Hepatocyte (in vitro differentiated cells): Measurements from ENCODE around the gene TOR1B. TPM values are rescaled to one million over a fixed set of nuclear protein-coding genes. Genes with fewer than 3 reads are reported as not detected.

ENCODE experiments used
- DNase-seq: peaks from one replicate; pipeline ENCODE4 v3.0.0-alpha.2; 2016; ENCODE audit warnings: low spot score
- H2AFZ ChIP-seq: fragments of 200-600 bp; sonication (generic); 2 replicates; pipeline ENCODE4 v1.6.0; 2016; ENCODE audit warnings: antibody characterized with exemption, mild to moderate bottlenecking
- H3K27ac ChIP-seq: fragments of 200-600 bp; sonication (generic); 2 replicates; pipeline ENCODE4 v1.5.1; 2016; ENCODE audit warnings: mild to moderate bottlenecking
- H3K27me3 ChIP-seq: fragments of 200-600 bp; sonication (generic); 2 replicates; pipeline ENCODE4 v1.6.1; 2016
- H3K36me3 ChIP-seq: fragments of 200-600 bp; sonication (generic); replicated peaks from 2 replicates; pipeline ENCODE4 v1.5.1; 2016; ENCODE audit warnings: low read depth; ENCODE audit not compliant: insufficient read depth
- H3K4me1 ChIP-seq: fragments of 200-600 bp; sonication (generic); 2 replicates; pipeline ENCODE4 v1.5.1; 2016; ENCODE audit warnings: mild to moderate bottlenecking, moderate library complexity; ENCODE audit not compliant: insufficient read depth
- H3K4me2 ChIP-seq: fragments of 200-600 bp; sonication (generic); 2 replicates; pipeline ENCODE4 v1.6.0; 2016
- H3K4me3 ChIP-seq: fragments of 200-600 bp; sonication (generic); 2 replicates; pipeline ENCODE4 v1.5.1; 2016; ENCODE audit warnings: mild to moderate bottlenecking
- H3K79me2 ChIP-seq: fragments of 200-600 bp; sonication (generic); 2 replicates; pipeline ENCODE4 v1.6.0; 2017; ENCODE audit warnings: mild to moderate bottlenecking
- H3K9me2 ChIP-seq: fragments of 200-600 bp; sonication (generic); replicated peaks from 2 replicates; pipeline ENCODE4 v1.6.0; 2017; ENCODE audit warnings: mild to moderate bottlenecking; ENCODE audit not compliant: insufficient read depth
- H3K9me3 ChIP-seq: fragments of 200-600 bp; sonication (generic); 2 replicates; pipeline ENCODE4 v1.5.1; 2016; ENCODE audit warnings: low read depth, mild to moderate bottlenecking
- H4K20me1 ChIP-seq: fragments of 200-600 bp; sonication (generic); 2 replicates; pipeline ENCODE4 v1.6.0; 2016; ENCODE audit warnings: mild to moderate bottlenecking; ENCODE audit not compliant: insufficient read depth, poor library complexity, severe bottlenecking
- EZH2 ChIP-seq: fragments of 200-600 bp; sonication (generic); IDR thresholded peaks from 2 replicates; pipeline ENCODE4 v1.6.1; 2016; ENCODE audit warnings: antibody characterized with exemption, mild to moderate bottlenecking, borderline replicate concordance
- EZH2phosphoT487 ChIP-seq: fragments of 200-600 bp; sonication (generic); IDR thresholded peaks from one replicate; pipeline ENCODE4 v1.6.1; 2018; ENCODE audit warnings: antibody characterized with exemption, mild to moderate bottlenecking, low read depth, moderate library complexity; ENCODE audit not compliant: unreplicated experiment, severe bottlenecking
- WGBS: methylation state at CpG from one replicate; pipeline ENCODE4 v1.1.6; 2016; ENCODE audit warnings: low lambda C conversion rate; ENCODE audit errors: missing lambda C conversion rate; 5-methylcytosine and 5-hydroxymethylcytosine counted together
- polyA plus RNA-seq: library from polyadenylated mRNA; unstranded; fragments of >200 nt; fragmentation: Nextera tagmentation; extraction: Ambion mirVana; gene quantifications from 2 replicates; pipeline ENCODE4 v1.2.1, GENCODE V29; 2016
- total RNA-seq: library from RNA; depleted of rRNA; stranded (reverse); fragments of >200 nt; gene quantifications from 2 replicates; pipeline ENCODE4 v1.2.3, GENCODE V29; 2014
- TF ChIP-seq, protein P1 (sequence below): fragments of 200-600 bp; sonication (generic); IDR thresholded peaks from 2 replicates; pipeline ENCODE4 v1.5.1; 2016; ENCODE audit warnings: antibody characterized with exemption, mild to moderate bottlenecking; ENCODE audit not compliant: poor library complexity

Gene TOR1B, protein sequence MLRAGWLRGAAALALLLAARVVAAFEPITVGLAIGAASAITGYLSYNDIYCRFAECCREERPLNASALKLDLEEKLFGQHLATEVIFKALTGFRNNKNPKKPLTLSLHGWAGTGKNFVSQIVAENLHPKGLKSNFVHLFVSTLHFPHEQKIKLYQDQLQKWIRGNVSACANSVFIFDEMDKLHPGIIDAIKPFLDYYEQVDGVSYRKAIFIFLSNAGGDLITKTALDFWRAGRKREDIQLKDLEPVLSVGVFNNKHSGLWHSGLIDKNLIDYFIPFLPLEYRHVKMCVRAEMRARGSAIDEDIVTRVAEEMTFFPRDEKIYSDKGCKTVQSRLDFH
- total RNA-seq (28.1 and 34.6 TPM in 2 replicates), polyA plus RNA-seq (7.7 and 11.5 TPM in 2 replicates)

DNA sequence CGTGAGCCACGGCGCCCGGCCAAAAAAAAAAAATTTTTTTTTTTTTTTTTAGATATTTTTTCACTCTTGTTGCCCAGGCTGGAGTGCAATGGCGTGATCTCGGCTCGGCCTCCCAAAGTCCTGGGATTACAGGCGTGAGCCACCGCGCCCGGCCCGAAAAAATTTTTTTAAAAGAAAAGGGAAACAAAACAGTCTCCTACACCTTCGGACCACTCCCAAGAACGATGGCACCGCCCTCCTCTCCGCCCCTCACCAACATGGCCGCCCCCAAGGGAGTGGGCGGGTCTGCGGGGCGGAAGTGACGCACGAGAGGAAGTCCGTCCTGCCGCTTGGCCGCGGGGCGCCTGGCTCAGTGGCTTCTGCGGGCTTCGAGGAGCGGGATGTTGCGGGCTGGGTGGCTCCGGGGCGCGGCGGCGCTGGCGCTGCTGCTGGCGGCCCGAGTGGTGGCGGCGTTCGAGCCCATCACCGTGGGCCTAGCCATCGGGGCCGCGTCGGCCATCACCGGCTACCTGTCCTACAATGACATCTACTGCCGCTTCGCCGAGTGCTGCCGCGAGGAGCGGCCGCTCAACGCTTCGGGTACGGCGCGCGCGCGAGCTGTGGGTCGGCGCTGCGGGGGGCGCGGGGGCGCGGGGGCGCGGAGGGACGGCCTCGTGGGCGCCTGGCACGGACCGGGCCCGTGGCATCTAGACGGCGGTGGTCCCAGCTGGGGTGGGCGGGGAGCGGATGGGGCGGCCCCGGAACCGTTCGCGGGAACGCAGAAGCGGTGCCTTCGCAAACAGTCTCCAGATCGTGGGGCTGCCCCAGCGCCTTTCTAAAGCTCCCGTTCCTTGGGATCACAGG is at the start of gene TOR1B:
TOR1B (plus strand) TSS at position 352 of the 843 bp plus-strand sequence; CDS start at position 381, 29 bp downstream.
- peak; percentile 95 for DNase-seq
- peak within 1 kb of the TSS; percentile 89 for H3K4me3 ChIP-seq
- H3K27me3 ChIP-seq: no peaks in the 10 kb centered on the region
- H3K4me2 ChIP-seq: peak within 1 kb of the TSS; percentile 91
- TF ChIP-seq EZH2: no peak
- no peaks in the 10 kb centered on the region for H3K36me3 ChIP-seq
- peaks cover 6% of the 10 kb centered on the region for H3K4me1 ChIP-seq
- no peaks in the 10 kb centered on the region for H4K20me1 ChIP-seq
- peaks cover 24% of the 10 kb centered on the region for H3K79me2 ChIP-seq
- H3K9me2 ChIP-seq: no peaks in the 10 kb centered on the region
- no peaks in the 10 kb centered on the region for H3K9me3 ChIP-seq
- peak within 1 kb of the TSS; percentile 34 for H3K27ac ChIP-seq
- 4% methylated on average over 42 of the region's 93 CpGs for WGBS
- H2AFZ ChIP-seq: peak within 1 kb of the TSS; percentile 34

DNA sequence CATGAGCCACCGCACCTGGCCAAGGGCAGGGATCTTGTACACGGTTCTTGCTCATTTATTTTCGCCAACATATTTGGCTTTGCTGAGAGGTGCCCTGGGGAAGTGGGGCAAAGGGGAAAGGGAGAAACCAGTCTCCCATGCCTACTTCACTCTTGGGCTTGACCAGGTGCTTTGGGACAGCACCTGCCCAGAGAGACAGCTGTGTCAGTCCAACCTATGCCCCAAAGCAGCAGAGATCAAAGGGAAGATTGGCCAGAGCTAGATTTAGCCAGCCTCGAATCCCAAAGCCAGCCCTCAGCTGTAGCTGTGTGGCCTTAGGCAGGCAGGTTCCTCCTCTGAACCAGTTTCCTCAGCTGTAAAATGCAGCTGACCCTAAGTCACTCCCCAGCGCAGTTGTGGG is 47.8 kb upstream of the TOR1B start:
- peaks cover 19% of the 10 kb centered on the region for H3K4me1 ChIP-seq
- WGBS: 79% methylated on average over 5 of the region's 5 CpGs
- no peaks in the 10 kb centered on the region for H3K9me3 ChIP-seq
- no peaks in the 10 kb centered on the region for H4K20me1 ChIP-seq
- no peak overlapping the region for H3K4me2 ChIP-seq
- H3K27me3 ChIP-seq: no peaks in the 10 kb centered on the region
- H2AFZ ChIP-seq: no peak overlapping the region
- DNase-seq: no peak
- no peak overlapping the region for H3K27ac ChIP-seq
- H3K79me2 ChIP-seq: no peaks in the 10 kb centered on the region
- TF ChIP-seq, protein P1, sequence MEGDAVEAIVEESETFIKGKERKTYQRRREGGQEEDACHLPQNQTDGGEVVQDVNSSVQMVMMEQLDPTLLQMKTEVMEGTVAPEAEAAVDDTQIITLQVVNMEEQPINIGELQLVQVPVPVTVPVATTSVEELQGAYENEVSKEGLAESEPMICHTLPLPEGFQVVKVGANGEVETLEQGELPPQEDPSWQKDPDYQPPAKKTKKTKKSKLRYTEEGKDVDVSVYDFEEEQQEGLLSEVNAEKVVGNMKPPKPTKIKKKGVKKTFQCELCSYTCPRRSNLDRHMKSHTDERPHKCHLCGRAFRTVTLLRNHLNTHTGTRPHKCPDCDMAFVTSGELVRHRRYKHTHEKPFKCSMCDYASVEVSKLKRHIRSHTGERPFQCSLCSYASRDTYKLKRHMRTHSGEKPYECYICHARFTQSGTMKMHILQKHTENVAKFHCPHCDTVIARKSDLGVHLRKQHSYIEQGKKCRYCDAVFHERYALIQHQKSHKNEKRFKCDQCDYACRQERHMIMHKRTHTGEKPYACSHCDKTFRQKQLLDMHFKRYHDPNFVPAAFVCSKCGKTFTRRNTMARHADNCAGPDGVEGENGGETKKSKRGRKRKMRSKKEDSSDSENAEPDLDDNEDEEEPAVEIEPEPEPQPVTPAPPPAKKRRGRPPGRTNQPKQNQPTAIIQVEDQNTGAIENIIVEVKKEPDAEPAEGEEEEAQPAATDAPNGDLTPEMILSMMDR: no peak
- no peak for TF ChIP-seq EZH2phosphoT487
- no peak for TF ChIP-seq EZH2
- no peaks in the 10 kb centered on the region for H3K9me2 ChIP-seq
- H3K4me3 ChIP-seq: no peak overlapping the region
- no peaks in the 10 kb centered on the region for H3K36me3 ChIP-seq

DNA sequence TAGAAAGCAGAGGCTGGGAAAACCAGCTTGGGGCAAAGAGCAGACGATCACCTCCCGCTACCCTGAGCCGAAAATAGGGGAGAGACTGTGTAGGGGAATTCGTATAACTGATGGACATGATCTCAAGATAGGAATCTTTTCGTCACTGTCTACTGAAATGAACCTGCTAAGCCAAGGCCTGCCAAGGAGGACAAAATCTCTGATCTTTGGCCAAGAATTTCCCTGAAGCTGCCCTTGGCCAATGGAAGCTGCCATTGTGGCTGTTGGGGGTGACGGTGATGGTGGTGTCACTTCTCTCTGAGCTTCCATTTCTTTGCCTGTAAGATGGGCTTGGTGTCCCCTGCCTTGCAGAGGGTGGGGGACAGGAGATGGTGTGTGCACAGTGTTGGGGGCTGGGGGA is 46.8 kb upstream of the TOR1B start:
- no peaks in the 10 kb centered on the region for H3K9me3 ChIP-seq
- H4K20me1 ChIP-seq: no peaks in the 10 kb centered on the region
- TF ChIP-seq EZH2phosphoT487 (no peak), EZH2 (no peak)
- TF ChIP-seq, protein P1: no peak
- H3K79me2 ChIP-seq: no peaks in the 10 kb centered on the region
- no peak overlapping the region for H2AFZ ChIP-seq
- no peaks in the 10 kb centered on the region for H3K36me3 ChIP-seq
- DNase-seq: no peak
- no peak overlapping the region for H3K4me3 ChIP-seq
- peaks cover 22% of the 10 kb centered on the region for H3K4me1 ChIP-seq
- no peak overlapping the region for H3K27ac ChIP-seq
- H3K9me2 ChIP-seq: no peaks in the 10 kb centered on the region
- no peaks in the 10 kb centered on the region for H3K27me3 ChIP-seq
- WGBS: 76% methylated on average over 6 of the region's 6 CpGs
- H3K4me2 ChIP-seq: no peak overlapping the region

DNA sequence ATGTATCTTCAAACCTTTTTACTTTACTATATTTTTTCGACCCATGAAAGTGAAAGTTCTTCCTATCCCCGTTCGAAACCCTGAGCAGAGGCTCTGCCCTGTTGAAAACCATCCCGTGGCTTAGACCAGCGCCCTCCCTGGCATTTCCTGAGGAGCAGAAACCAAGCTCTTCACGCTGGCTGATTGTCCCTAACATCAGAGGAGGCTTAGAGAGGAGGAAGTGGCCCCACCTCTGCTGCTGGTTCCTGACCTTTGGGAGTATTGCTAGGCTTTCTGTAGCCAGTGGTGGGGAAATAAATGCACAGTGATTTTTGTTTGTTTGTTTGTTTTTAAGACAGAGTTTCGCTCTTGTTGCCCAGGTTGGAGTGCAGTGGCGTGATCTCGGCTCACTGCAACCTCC is 45.9 kb upstream of the TOR1B start:
- H3K36me3 ChIP-seq: no peaks in the 10 kb centered on the region
- WGBS: 79% methylated on average over 9 of the region's 9 CpGs
- TF ChIP-seq EZH2 (no peak), EZH2phosphoT487 (no peak)
- TF ChIP-seq, protein P1: no peak
- H2AFZ ChIP-seq: no peak overlapping the region
- no peak overlapping the region for H3K4me2 ChIP-seq
- H3K4me3 ChIP-seq: no peak overlapping the region
- no peak for DNase-seq
- no peaks in the 10 kb centered on the region for H3K79me2 ChIP-seq
- H3K27ac ChIP-seq: no peak overlapping the region
- H4K20me1 ChIP-seq: no peaks in the 10 kb centered on the region
- peaks cover 25% of the 10 kb centered on the region for H3K4me1 ChIP-seq
- no peaks in the 10 kb centered on the region for H3K9me3 ChIP-seq
- no peaks in the 10 kb centered on the region for H3K27me3 ChIP-seq
- H3K9me2 ChIP-seq: no peaks in the 10 kb centered on the region
